SU-DHL-6 (cell line): Measurements from ENCODE around the gene EEFSEC.

Experiments used
- CTCF ChIP-seq: fragments of 200-600 bp; sonication (generic); IDR thresholded peaks from one replicate; pipeline ENCODE4 v1.5.1; 2017; ENCODE audit warnings: antibody characterized with exemption, mild to moderate bottlenecking, low read length, moderate library complexity; ENCODE audit not compliant: insufficient read depth, poor library complexity, severe bottlenecking
- EZH2phosphoT487 ChIP-seq: fragments of 200-600 bp; sonication (generic), shearing (Covaris generic); conservative IDR thresholded peaks from 2 replicates; pipeline ENCODE4 v1.6.1; 2018; ENCODE audit warnings: mild to moderate bottlenecking, antibody characterized with exemption, low read length, moderate library complexity, mixed read lengths

- TF ChIP-seq CTCF (no peak), EZH2phosphoT487 (no peak)
Observed at GRCh38 chr3:128435058-128435457, 281.8 kb downstream of the EEFSEC start.
